Stimulated activated CD8-positive, alpha-beta memory T cell treated with anti-CD3 and anti-CD28 coated beads, Interleukin-7, amount 100 ng/mL, for 1 hour (primary cell): ENCODE data around the gene AAMDC.
"Not testable (repeated sequence)": the region's sequence is repeated elsewhere in the genome, so short reads cannot be mapped to it uniquely, and the experiment has no call there.

Source experiments
- DNase-seq, 2 donors: peaks; one replicate each; pipeline ENCODE4 v3.0.0-alpha.2; 2020; ENCODE audit warnings: low read depth in 2 of 2

The AAMDC gene

GRCh38 chr11:77884829-77885190 lies 63.9 kb downstream of the AAMDC start:
- no peak for DNase-seq

GRCh38 chr11:77886401-77886800 lies 65.5 kb downstream of the AAMDC start:
- no peak for DNase-seq

- not testable (repeated sequence) for DNase-seq
Observed at GRCh38 chr11:77889045-77889444, 68.1 kb downstream of the AAMDC start.

DNA sequence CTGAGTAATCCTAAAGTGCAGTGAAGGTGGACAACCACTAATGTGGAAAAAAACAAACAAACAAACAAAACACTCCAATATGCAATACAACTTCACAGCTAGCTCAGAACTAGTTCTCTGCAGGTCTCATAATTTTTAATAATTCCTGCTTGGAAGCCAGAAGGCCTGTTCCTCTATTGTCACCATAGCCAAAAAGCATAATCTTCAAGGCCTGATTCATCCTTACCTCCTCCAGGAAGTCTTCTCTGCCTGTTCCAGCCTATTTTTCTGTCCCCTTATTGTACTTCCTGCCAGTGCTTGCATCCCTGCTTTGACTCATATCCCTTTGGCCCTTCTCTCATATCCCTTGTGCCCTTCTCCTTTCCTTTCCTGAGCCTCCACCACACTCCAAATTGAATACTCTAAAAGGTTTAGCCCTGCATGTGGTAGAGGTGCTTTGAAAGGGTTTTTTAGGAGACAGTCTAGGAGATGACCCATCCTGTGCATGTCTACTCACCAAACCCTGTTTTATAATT lies 69.2 kb downstream of the AAMDC start:
- DNase-seq: not testable (repeated sequence)

GRCh38 chr11:77890619-77891056 lies 69.7 kb downstream of the AAMDC start:
- not testable (repeated sequence) for DNase-seq

- not testable (repeated sequence) for DNase-seq
Observed at GRCh38 chr11:77891256-77891655, 70.3 kb downstream of the AAMDC start.

- DNase-seq: not testable (repeated sequence)
Observed at GRCh38 chr11:77891703-77892102, 70.8 kb downstream of the AAMDC start.

GRCh38 chr11:77894949-77895348 lies 74.0 kb downstream of the AAMDC start:
- not testable (repeated sequence) for DNase-seq

GRCh38 chr11:77908835-77909234 lies 87.9 kb downstream of the AAMDC start:
- DNase-seq: no peak

- no peak for DNase-seq
Observed at GRCh38 chr11:77909277-77909676, 88.3 kb downstream of the AAMDC start.

DNA sequence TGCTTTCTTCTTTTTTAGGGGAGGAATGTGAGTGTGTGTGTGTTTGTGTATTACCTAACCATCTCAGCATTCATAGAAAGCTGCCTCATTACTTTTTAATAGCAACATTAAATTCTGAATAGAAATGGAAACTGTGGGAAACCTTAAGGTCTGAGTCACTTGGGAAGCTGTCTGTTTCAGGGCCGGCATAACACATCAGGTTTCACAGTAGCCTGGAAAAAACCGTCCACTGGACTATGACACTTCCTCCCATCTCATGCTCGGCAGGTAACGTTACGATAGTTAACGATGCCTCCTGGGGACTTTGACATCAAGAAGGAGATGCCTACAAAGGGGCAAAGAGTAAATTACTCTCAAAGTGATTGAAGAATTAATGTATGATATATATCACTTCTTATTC lies 89.9 kb downstream of the AAMDC start:
- not testable (repeated sequence) for DNase-seq

DNA sequence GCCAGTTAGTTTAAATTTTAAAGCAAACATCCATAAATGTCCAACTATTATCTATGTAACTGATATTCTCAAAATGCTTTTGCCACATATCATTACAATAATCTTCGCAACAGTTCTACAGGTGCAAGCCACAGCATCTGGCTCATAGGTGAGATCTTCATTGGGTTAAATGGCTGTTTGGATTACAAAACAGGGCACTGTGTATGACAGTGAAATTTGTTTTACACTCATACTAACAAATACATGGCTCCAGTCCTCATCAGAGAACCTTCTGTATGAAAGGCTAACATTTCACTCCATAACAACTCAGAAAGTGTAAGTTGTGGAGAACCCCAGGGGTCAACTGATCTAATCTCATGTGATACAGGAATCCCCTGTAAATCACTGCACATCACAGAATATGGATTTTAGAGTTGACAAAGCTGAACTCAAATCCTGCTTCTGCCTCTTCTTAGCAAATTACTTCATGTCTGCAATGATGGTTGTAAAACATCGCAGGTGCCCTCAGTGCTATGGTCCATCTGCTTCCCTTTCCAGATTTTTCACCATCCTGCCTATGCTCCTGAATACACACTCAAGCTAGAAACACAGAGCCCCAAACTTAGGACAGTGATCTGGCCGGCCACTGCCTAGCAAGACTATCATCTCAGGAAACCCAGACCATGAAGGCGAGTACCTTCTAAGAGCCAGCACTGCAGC lies 92.8 kb downstream of the AAMDC start:
- DNase-seq: not testable (repeated sequence)

GRCh38 chr11:77914307-77914791 lies 93.4 kb downstream of the AAMDC start:
- not testable (repeated sequence) for DNase-seq

- not testable (repeated sequence) for DNase-seq
Observed at GRCh38 chr11:77917713-77918112, 96.8 kb downstream of the AAMDC start.
